Rectal smooth muscle tissue (tissue), 1 donor: Measurements from ENCODE around the gene KRT13.
"Not testable (repeated sequence)": the region's sequence is repeated elsewhere in the genome, so short reads cannot be mapped to it uniquely, and the experiment has no call there.

ENCODE experiments used
- H3K27ac ChIP-seq: one replicate; pipeline ENCODE4 v1.7.0; 2013; ENCODE audit warnings: low read depth, low read length, inconsistent platforms
- H3K27me3 ChIP-seq: one replicate; pipeline ENCODE4 v1.7.0; 2013; ENCODE audit warnings: low read length; ENCODE audit not compliant: control insufficient read depth, insufficient read depth
- H3K36me3 ChIP-seq: one replicate; pipeline ENCODE4 v1.7.0; 2013; ENCODE audit warnings: low read length; ENCODE audit not compliant: control insufficient read depth, insufficient read depth
- H3K4me1 ChIP-seq: one replicate; pipeline ENCODE4 v1.7.0; 2013; ENCODE audit warnings: low read length; ENCODE audit not compliant: control insufficient read depth, insufficient read depth
- H3K4me3 ChIP-seq: one replicate; pipeline ENCODE4 v1.7.0; 2013; ENCODE audit warnings: low read length
- H3K9ac ChIP-seq: one replicate; pipeline ENCODE4 v1.7.0; 2013; ENCODE audit warnings: low read length

The KRT13 gene

GRCh38 chr17:41544935-41545334 lies 39.5 kb upstream of the KRT13 start:
- Histone ChIP-seq H3K27me3 (peaks cover 4% of the 10 kb centered on the region), H3K9ac (no peak overlapping the region), H3K4me1 (peaks cover 10% of the 10 kb centered on the region), H3K4me3 (no peak overlapping the region), H3K27ac (no peak overlapping the region), H3K36me3 (no peaks in the 10 kb centered on the region)

DNA sequence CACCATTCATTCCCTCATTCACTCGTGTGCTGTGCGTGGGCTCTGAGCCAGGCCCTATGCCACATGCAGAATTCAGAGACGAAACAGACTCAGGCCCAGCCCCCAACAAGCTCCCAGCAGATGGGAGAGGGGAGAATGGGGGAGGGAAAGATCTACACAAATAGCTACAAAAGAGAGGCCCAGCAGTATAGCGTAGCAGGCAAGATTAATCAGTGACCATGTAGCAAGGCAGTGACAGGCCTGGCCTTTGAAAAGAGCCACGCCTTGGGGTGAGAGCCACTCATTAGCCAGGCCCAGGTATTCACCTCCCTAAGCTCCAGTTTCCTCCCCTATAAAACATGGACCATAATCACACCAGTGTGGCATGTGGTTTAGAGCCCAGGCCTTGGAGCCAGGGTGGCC lies 39.1 kb upstream of the KRT13 start:
- peaks cover 4% of the 10 kb centered on the region for H3K27me3 ChIP-seq
- H3K36me3 ChIP-seq, result no peaks in the 10 kb centered on the region
- peaks cover 10% of the 10 kb centered on the region for H3K4me1 ChIP-seq
- H3K4me3 ChIP-seq, result no peak overlapping the region
- H3K27ac ChIP-seq, result no peak overlapping the region
- no peak overlapping the region for H3K9ac ChIP-seq

DNA sequence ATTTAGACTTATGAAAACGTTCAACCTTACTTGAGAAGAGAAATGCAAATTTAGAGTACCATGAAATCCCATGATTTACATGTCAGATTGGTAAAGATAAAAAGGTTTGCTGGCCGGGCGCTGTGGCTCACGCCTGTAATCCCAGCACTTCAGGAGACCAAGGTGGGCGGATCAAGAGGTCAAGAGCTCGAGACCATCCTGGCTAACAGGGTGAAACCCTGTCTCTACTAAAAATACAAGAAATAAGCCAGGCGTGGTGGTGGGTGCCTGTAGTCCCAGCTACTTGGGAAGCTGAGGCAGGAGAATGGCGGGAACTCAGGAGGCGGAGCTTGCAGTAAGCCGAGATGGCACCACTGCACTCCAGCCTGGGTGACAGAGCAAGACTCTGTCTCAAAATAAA lies 37.4 kb upstream of the KRT13 start:
- H3K27me3 ChIP-seq, H3K36me3 ChIP-seq, H3K4me1 ChIP-seq, H3K27ac ChIP-seq, H3K4me3 ChIP-seq, H3K9ac ChIP-seq: not testable (repeated sequence)

- Histone ChIP-seq H3K27me3 (no peaks in the 10 kb centered on the region), H3K9ac (no peak overlapping the region), H3K36me3 (no peaks in the 10 kb centered on the region), H3K4me3 (no peak overlapping the region), H3K27ac (no peak overlapping the region), H3K4me1 (no peaks in the 10 kb centered on the region)
These were observed 36.9 kb upstream of the KRT13 start for GRCh38 chr17:41542357-41542756.

DNA sequence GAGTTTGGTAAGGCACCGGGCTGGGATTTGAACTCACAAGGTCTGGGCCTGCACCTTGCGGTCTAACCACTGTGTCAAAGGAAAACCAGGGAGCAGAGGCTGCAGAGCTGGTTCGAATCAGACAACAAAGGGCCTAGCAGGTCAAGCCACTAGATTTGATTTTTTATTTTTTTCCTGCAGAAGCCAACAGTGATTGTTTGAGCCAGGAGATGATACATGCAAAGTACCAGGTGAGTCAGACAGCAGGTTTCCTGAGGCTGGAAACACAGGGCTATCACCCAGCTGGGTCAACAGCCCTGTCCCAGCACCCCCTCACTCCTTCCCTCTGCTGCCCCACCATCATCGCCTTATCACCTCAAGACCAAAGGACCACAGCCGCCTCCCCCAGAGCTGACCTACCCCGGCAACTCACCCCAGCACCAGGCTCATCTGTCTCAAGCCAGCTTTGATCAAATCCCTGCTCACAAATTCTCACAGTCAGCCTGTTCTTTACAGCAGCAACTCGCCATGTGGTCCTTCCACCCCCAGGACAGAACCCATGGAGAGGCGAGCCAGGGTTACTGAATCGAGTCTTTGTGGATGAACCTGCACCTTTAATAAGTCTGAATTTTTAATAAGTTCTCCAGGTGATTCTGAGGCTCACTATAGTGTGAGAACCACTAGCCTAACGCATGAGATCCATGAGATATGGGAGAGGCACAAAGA lies 35.7 kb upstream of the KRT13 start:
- Histone ChIP-seq H3K9ac (no peak overlapping the region), H3K36me3 (no peaks in the 10 kb centered on the region), H3K27ac (no peak overlapping the region), H3K27me3 (no peaks in the 10 kb centered on the region), H3K4me1 (no peaks in the 10 kb centered on the region), H3K4me3 (no peak overlapping the region)

DNA sequence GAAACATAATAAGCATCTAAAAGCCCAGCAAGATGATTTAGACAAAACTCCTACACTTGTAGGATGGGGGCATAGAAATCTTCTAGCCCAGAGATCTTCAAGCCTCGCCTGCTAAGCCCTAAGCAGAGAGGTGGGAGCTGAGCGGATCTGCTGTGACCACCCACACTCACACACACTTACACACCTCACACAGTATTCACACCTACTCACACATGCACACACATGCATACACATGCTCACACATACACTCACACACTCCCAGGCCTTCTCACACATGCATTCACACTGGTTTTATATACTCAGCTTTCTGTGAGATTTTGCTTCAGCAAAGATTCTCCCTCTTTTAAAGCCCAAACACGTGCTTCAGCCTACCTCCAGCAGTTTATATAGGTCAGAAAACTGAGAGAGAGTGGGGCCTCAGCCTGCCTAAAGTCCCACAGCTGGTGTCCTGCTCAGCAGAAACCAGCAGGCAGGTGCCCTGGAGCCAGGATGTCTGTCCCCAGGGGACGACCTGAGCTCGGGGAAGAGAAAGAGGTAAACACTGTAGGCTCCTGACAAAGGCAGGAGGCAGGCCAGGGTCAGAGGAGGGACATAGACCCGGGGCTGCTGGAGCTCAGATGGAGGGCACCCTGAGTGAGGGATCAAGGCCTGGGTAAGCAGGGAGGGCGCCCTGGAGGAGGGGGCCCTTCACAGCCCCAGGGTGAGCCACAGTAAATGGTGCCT lies 34.7 kb upstream of the KRT13 start:
- no peaks in the 10 kb centered on the region for H3K4me1 ChIP-seq
- no peak overlapping the region for H3K9ac ChIP-seq
- no peak overlapping the region for H3K4me3 ChIP-seq
- no peak overlapping the region for H3K27ac ChIP-seq
- H3K27me3 ChIP-seq, result no peaks in the 10 kb centered on the region
- H3K36me3 ChIP-seq, result no peaks in the 10 kb centered on the region

GRCh38 chr17:41539071-41539492 lies 33.7 kb upstream of the KRT13 start:
- Histone ChIP-seq H3K27me3 (no peaks in the 10 kb centered on the region), H3K36me3 (no peaks in the 10 kb centered on the region), H3K4me1 (no peaks in the 10 kb centered on the region), H3K4me3 (no peak overlapping the region), H3K9ac (no peak overlapping the region), H3K27ac (no peak overlapping the region)

DNA sequence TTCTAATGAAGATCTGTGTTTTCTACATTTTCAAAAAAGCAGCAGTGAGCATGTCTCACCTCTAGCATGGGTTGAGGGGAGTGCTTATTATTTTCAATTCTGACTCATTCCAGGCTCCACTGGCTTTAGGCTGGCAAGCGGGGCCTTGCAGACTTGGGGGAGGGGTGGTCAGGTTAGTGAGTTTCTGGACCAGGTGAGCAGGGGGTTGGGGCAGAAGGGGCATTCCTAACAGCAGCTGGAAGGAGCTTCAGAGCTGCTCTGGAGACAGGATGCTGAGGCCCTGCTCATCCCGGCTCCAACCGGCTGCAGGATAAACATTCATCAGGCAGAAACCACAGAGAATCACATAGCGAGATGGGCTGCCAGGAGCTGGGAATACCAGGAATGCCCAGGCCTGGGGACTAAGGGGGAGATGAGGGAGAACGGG lies 33.2 kb upstream of the KRT13 start:
- no peak overlapping the region for H3K4me3 ChIP-seq
- no peak overlapping the region for H3K27ac ChIP-seq

DNA sequence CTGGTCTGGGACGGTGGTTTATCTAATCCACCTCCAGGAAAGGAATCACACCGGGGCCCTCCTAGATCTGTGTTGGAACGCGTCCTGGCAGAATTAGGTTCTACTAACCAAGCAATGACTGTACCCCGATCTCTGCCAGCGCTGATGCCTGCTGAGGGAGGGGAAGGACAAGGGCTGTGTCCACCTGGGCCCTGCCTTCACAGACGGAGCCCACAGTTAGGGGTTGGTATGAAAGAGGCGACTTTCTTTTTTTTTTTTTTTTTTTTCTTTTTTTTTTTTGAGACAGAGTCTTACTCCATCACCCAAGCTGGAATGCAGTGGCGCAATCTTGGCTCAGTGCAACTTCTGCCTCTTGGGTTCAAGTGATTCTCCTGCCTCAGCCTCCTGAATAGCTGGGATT lies 32.6 kb upstream of the KRT13 start:
- H3K9ac ChIP-seq, result no peak overlapping the region
- H3K4me1 ChIP-seq, result no peaks in the 10 kb centered on the region
- no peaks in the 10 kb centered on the region for H3K36me3 ChIP-seq
- no peak overlapping the region for H3K27ac ChIP-seq
- H3K4me3 ChIP-seq, result no peak overlapping the region
- no peaks in the 10 kb centered on the region for H3K27me3 ChIP-seq

More for the DNA sequence above, 33.2 kb upstream of the KRT13 start:
- no peaks in the 10 kb centered on the region for H3K4me1 ChIP-seq
- no peaks in the 10 kb centered on the region for H3K36me3 ChIP-seq
- H3K9ac ChIP-seq, result no peak overlapping the region
- H3K27me3 ChIP-seq, result no peaks in the 10 kb centered on the region

GRCh38 chr17:41537614-41537954 lies 32.2 kb upstream of the KRT13 start:
- Histone ChIP-seq H3K4me1 (no peaks in the 10 kb centered on the region), H3K9ac (no peak overlapping the region), H3K36me3 (no peaks in the 10 kb centered on the region), H3K27me3 (no peaks in the 10 kb centered on the region), H3K4me3 (no peak overlapping the region), H3K27ac (no peak overlapping the region)

DNA sequence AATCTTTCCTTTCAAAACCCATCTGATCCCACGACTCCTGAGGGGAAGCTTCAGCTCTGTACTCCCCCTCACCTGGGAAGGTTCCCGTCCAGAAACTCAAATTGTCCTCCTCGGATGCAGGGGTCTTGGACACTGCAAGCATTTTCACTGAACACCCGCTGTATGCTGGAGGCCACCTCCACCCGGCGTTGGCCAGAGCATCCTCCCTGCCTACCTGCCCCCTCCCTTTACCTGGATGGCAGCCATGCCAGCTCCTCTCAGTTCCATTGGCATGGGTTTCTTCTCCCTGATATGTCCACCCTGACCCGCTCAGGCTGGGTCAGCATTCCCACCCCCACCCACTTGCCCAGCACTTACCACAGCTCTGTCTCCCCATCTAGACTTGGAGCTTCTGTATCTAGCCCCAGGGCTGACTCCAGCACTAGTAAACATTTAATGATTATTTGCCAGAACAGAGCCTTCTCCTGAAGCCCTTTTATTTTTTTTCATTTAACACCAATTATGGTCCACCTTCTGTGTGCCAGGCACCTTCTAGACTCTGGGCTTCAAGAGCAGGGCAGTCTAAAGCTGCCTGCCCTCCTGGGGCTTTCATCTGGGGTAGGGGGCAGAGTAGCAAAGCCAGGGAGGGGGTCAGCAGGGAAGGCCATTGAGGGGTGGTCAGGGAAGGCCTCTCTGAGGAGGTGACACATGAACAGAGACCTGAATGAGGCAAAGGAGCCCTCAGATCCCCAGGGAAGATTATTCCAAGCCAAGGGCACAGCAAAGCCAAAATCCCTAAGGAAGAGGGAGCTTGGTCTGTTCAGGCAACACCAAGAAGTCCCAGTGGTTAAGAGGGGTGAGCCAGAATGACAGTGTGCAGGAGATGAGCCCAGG lies 31.6 kb upstream of the KRT13 start:
- H3K9ac ChIP-seq, result no peak overlapping the region
- H3K27ac ChIP-seq, result no peak overlapping the region
- H3K27me3 ChIP-seq, result no peaks in the 10 kb centered on the region
- H3K36me3 ChIP-seq, result no peaks in the 10 kb centered on the region
- H3K4me3 ChIP-seq, result no peak overlapping the region
- H3K4me1 ChIP-seq, result no peaks in the 10 kb centered on the region

GRCh38 chr17:41535764-41536481 lies 30.5 kb upstream of the KRT13 start:
- Histone ChIP-seq H3K9ac (no peak overlapping the region), H3K4me3 (no peak overlapping the region), H3K27me3 (no peaks in the 10 kb centered on the region), H3K36me3 (no peaks in the 10 kb centered on the region), H3K27ac (no peak overlapping the region), H3K4me1 (no peaks in the 10 kb centered on the region)
